K562 treated with DMSO at 1 percent for 48 hours (cell line): ENCODE results near the gene RPS8. TPM values are rescaled to one million over a fixed set of nuclear protein-coding genes. Genes with fewer than 3 reads are reported as not detected.

Experiments used
- total RNA-seq: library from RNA; unstranded; fragments of 300-600 nt; gene quantifications from 2 replicates; pipeline ENCODE4 v1.2.3, GENCODE V29; 2022; ENCODE audit warnings: low replicate concordance; ENCODE audit errors: extremely low read depth

RPS8 gene
- total RNA-seq: 4,012 and 8,491 TPM in 2 replicates

DNA sequence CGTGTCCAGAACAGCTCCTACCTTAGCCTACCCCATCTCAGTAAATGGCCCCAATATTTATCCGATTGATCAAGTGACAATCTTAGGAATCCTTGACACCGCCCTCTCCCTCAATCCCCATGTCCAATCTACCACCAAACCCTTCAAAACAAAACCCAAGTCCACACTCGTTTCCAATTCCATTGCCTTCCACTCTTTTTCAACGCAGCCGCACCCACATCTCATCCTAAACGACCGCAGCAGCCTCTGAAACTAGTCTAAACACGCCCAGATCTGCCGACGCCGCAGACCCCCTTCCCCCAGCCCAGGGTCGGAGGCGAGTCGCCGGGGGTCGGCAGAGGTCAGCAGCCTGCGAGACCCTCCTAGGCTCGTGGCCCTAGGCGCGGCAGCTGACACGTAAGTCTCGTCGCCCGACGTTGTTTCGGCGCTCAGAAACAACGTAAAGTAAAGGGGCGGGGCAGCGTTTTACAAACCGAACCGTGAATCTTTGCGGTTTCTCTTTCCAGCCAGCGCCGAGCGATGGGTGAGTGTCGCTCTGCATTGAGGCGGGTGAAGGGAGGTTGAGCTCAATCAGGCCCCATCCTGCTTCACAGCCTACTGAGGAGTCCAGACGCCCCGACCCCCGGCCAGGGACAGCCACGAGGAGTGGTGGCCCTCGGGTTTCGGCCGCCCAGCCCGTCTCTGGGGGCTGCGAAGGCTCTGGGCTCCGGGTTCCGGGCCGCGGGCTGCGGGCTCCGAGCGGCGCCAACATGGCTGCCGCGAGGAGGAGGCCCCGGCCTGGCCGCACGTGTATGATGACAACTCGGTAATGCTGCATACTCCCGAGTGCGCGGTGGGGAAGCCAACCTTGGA is at the start of gene RPS8:
Gene RPS8, plus strand, starts transcription at position 463 of the 852 bp plus-strand sequence. Its CDS starts 57 bp downstream, at position 520.

DNA sequence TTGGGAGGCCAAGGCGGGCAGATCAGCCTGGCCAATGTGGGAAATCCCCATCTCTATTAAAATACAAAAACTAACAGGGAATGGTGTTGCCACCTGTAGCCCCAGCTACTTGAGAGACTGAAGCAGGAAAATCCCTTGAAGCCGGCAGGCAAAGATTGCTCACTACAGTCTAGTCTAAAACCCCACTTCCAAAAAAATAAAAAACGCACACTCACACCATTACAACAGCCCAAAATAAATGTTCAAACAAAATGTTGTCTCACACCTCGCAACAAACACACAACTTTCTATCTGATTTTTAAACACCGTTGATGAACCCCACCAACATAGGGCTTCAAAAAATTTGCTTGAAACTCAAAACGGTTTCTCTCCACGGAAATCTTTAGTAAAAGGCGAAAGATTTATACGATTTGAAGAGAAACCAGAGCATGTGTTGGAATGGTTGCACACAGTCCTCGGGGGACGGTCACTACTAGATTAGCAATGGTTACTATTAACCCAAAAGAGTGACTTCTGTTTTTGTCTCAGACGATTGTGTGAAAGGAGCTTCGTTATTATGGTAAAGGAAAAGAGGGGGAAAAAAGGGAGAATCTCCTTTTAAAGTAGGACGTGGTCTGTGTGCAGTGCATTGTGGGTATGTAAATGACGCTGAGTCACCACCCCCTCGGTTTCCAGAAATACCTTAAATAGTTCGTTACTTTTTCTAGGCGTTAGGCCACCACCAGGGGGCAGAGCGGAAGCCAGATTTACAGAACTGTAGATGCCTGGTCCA is 44.4 kb upstream of the RPS8 start, which contains the start of gene RNU5D-1:
Gene RNU5D-1, minus strand, starts transcription at position 430 of the 772 bp plus-strand sequence.

DNA sequence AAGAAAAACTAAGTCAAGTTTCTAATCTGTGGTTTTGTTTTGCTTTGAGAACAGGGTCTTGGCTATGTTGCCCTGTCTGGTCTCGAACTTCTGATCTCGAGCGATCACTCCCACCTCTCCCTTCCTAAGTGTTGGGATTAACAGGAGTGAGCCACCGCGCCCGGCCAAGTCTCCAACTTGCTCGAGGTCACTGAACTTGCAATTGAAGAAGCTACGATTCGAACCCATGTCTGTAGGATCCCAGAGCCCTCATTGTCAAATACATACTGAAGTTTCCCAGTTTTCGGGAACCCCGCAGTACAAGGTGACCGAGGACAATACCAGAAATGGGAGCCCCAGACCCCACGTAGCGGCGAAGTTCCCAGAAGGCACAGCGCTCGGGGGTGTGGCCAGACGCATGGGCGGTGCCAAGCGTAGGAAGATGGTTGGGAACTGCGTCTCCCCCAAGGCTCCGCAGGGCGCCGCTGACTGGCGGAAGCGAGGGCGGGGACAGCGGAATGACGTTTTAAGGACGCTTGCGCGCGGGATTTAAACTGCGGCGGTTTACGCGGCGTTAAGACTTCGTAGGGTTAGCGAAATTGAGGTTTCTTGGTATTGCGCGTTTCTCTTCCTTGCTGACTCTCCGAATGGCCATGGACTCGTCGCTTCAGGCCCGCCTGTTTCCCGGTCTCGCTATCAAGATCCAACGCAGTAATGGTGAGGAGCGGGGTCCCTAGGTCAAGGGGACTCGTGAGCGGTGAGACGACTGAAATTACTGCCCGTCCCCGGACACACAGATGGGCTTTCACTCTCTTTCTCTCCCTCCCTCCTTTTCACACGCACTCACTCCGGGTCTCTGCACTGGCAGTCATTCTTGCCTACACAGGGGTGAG is 35.8 kb upstream of the RPS8 start, which contains the start of gene KIF2C:
Gene KIF2C, plus strand, starts transcription at position 531 of the 872 bp plus-strand sequence. Its CDS starts 96 bp downstream, at position 627.

DNA sequence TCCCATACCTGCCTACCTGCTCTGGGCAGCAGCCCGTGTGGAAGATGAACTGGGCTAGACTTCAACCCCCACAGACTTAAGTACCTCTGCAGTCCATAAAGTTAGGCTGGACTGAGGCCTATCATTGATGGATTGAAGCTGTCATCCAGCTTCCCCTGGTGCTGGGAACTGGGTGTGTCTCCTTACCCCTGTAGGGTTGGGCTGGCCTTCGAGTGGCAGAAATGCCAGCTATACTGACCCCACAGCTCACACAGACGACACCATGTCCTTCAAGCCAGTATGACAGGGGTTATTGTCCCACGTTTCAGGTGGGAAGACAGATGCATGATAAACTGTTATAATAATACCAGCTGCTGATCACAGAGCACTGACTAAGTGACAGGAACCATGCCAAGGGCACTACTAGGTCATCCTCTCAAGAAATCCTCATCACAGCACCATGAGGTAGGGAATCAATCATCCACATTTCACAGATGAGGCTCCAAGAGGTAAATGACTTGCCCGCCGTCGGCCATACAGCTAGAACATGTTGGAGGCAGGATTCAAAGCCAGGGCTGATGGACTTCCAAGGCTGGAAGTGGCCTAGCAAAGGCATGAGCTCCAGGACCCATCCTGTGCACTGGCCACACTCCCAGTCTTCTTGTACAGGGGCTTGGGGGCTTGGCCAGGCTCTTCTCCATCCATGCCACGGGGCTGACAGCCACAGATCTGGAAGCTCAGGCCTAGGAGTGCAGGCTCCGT is 12.9 kb downstream of the RPS8 start, which contains the start of gene BEST4:
Gene BEST4, minus strand, starts transcription at position 51 of the 741 bp plus-strand sequence. CDS start 465 bp downstream, outside the sequence.

DNA sequence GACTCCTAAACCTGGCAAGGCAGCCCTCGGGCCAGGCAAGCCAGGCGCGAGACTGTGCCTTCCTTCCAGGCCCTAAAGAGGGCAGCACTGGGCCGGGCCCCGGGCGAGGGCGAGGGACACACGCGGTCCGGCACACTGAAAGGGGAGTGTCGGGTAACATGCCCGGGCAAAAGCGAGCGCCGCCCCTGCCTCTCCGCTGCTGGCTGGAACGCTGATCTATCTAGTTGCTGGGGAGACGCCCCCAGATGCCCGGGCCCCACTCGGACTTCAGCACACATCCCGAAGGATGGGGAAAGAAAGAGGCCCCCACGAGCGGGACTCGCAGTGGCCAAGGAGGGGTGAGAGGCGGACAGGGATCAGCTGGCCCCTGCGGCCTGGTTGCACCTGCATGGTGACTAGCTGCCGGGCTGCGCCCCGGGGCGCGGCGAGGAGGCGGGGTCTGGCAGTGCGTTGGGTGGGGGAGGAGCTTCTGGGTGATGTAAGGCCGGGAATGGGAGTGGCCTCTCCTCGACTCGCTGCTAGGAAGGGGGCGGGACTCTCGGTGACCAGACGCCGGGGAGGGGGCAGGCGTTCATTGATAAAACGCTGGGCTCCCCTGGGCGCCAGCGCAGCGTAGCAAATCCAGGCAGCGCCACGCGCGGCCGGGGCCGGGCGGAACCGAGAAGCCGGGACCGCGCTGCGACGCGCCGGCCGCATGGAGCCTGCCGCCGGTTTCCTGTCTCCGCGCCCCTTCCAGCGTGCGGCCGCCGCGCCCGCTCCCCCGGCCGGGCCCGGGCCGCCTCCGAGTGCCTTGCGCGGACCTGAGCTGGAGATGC is 24.6 kb downstream of the RPS8 start, which contains the start of gene PLK3:
Gene PLK3, plus strand, starts transcription at position 608 of the 815 bp plus-strand sequence. Its CDS starts 87 bp downstream, at position 695.

DNA sequence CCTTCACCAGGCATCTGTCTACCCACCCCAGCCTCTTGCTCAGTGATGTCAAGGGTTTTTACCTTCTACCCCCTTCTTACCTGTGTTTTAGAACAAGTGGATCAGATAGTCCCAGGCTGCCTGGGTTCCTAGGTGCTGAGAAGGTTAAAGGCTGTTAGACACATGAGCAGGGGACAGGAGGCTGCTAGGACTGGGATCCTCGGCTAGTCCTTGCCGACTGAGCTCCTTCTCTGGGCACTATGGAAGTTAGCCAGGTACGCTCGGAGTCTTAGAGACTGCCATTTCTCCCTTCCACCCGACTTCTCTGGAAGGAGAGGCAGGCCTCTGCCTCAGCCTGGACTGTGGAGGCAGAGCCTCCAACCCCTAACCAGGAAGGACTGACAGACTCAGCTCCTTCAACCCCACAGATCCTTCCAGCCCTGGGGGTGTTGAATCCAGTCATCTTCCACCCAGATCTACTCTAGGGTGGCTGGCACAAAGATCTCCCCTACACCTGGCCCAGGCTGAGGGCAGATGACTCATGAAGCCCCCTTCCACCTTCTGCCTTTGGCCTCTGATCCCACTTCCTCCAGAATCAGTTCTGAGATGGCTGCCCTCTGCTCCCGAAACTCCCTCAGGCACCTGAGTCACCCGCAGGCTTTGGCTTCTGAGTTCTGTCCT is 31.5 kb downstream of the RPS8 start, which contains the start of gene DYNLT4:
Gene DYNLT4, minus strand, starts transcription at position 648 of the 660 bp plus-strand sequence. CDS start 683 bp downstream, outside the sequence.

DNA sequence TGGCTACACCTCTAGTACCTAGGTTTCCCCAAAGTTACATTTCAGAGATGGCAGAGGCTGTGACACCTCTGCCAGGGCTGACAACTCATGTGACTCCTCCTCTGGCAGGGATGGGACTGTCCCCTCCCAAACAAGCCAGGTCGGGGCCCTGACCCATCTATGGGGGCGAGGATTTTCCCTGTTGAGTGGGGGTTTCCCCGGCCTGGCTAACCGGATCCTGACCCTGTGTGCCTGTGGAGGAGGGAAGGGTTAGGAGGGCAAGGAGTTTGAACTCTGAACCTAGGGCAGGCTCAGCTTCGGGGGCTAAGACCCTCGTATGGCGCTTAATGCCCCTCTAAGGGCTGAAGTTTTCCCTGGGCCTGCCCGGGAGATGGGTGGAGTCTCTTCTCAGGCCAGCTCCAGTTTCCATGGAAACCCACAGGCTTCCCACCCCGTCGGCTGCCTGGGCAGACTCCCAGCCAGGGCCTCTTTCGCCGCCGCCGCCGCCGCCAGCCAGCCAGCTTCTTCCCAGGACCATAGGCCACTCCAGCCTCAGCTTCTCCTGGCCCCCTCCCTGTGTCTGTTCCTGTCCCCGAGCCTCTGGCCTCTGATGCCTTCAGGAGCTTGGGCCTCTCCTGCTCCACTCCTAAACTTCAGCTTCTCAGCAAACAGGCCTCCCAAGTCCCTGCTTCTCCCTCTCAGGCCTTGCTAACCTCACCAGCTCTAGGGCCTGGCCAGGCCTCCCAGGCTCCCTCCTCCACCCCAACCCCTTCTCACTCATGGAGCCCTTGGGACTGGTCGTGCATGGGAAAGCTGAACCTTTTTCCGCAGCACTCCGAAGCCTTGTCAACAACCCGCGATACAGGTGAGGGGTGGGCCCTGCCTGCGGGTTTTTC is 33.0 kb downstream of the RPS8 start, which contains the start of gene BTBD19:
Gene BTBD19, plus strand, starts transcription at position 461 of the 875 bp plus-strand sequence. Its CDS starts 298 bp downstream, at position 759.

Other genes starting within 250 kb of the RPS8 start
- gene TMEM53, start 101.1 kb upstream of the RPS8 start, total RNA-seq: not detected in 2 replicates
- gene ARMH1, start 100.8 kb upstream of the RPS8 start, total RNA-seq: not detected in 2 replicates
- not detected in 2 replicates for gene RNU5D-1, start 44.4 kb upstream of the RPS8 start, total RNA-seq
- not detected in 2 replicates for gene KIF2C, start 35.7 kb upstream of the RPS8 start, total RNA-seq
- gene BEST4, start 12.6 kb downstream of the RPS8 start, total RNA-seq: not detected in 2 replicates
- gene PLK3, start 24.8 kb downstream of the RPS8 start, total RNA-seq: not detected in 2 replicates
- gene DYNLT4, start 31.8 kb downstream of the RPS8 start, total RNA-seq: not detected in 2 replicates
- not detected in 2 replicates for gene BTBD19, start 33.0 kb downstream of the RPS8 start, total RNA-seq
- not detected in 2 replicates for gene PTCH2, start 67.7 kb downstream of the RPS8 start, total RNA-seq
- not detected in 2 replicates for gene EIF2B3, start 211.1 kb downstream of the RPS8 start, total RNA-seq
- gene HECTD3, start 235.8 kb downstream of the RPS8 start, total RNA-seq: not detected in 2 replicates
- not detected in 2 replicates for gene UROD, start 236.7 kb downstream of the RPS8 start, total RNA-seq